ENCODE measurements around the gene MAPK7.

- TF ChIP-seq CTCF (IDR thresholded peaks at IDR 0.05): no peak
- TF ChIP-seq POLR2AphosphoS5 (IDR thresholded peaks at IDR 0.05): no peak
Measured at GRCh38 chr17:19405114-19405513, 26.8 kb downstream of the MAPK7 start.

Data from prostate gland (tissue), 2 donors.